Peyer's patch (tissue), 4 donors: Measurements from ENCODE around the gene NAA38.

Source experiments
- CTCF ChIP-seq, 6 experiments: fragments of 450-650 bp in 4 of 6; fragments of 200-600 bp in 2 of 6; sonication (generic) in 1 of 6; IDR thresholded peaks; one replicate each; pipeline ENCODE4 v1.5.1; 2017 to 2019; ENCODE audit warnings: antibody characterized with exemption in 6 of 6, mild to moderate bottlenecking in 3 of 6, moderate library complexity in 1 of 6
- POLR2A ChIP-seq, 2 donors: fragments of 450-650 bp; IDR thresholded peaks; one replicate each; pipeline ENCODE4 v1.5.1; 2017; ENCODE audit warnings: antibody characterized with exemption in 2 of 2, mild to moderate bottlenecking in 2 of 2, moderate library complexity in 2 of 2

GRCh38 chr17:7843257-7843535 lies 14.2 kb downstream of the NAA38 start:
- TF ChIP-seq CTCF (IDR thresholded peaks at IDR 0.05): no peak
- no peak for TF ChIP-seq POLR2A (IDR thresholded peaks at IDR 0.05)
